ENCODE measurements around the gene CCND3. TPM values are rescaled to one million over a fixed set of nuclear protein-coding genes. Genes with fewer than 3 reads are reported as not detected.

Gene CCND3
- total and polyA plus RNA-seq, 2 of the 13 experiments (the other 11 are each of a cell fraction or from before 2014, with no cell fraction given): 4.3 to 7.2 TPM

- TF ChIP-seq LRRFIP1 (CRISPR knock-in tag; conservative IDR thresholded peaks at IDR 0.05) (no peak), SP2 (CRISPR knock-in tag; IDR thresholded peaks at IDR 0.05) (no peak; the same call in 1 of the 2 replicates), USF2 (IDR thresholded peaks at IDR 0.05; ENCODE audit: low read depth, low read length) (no peak), USF2 (CRISPR knock-in tag; IDR thresholded peaks at IDR 0.05; ENCODE audit: borderline replicate concordance) (no peak), GZF1 (CRISPR knock-in tag; IDR thresholded peaks at IDR 0.05) (no peak), ASH2L (IDR thresholded peaks at IDR 0.05; ENCODE audit: insufficient read length, low read depth, low read length) (peak; percentile 38), BCL3 (CRISPR knock-in tag; IDR thresholded peaks at IDR 0.05) (no peak; the same call in 1 of the 2 replicates), ZNF10 (CRISPR knock-in tag; IDR thresholded peaks at IDR 0.05; ENCODE audit: borderline replicate concordance, low read depth) (no peak), PHF21A (CRISPR knock-in tag; IDR thresholded peaks at IDR 0.05) (peak; percentile 58; the same call in 1 of the 2 replicates), KDM5B (CRISPR knock-in tag; IDR thresholded peaks at IDR 0.05; ENCODE audit: borderline replicate concordance) (peak; percentile 60; the same call in 1 of the 2 replicates), NFAT5 (CRISPR knock-in tag; IDR thresholded peaks at IDR 0.05) (peak; percentile 21; the same call in 1 of the 2 replicates), SP140L (CRISPR knock-in tag; IDR thresholded peaks at IDR 0.05; ENCODE audit: borderline replicate concordance) (no peak), KLF6 (CRISPR knock-in tag; IDR thresholded peaks at IDR 0.05) (peak; percentile 75; the same call in 1 of the 2 replicates), ZNF572 (CRISPR knock-in tag; IDR thresholded peaks at IDR 0.05) (no peak), GATAD1 (CRISPR knock-in tag; IDR thresholded peaks at IDR 0.05) (peak; percentile 47; the same call in 1 of the 2 replicates)
Measured at GRCh38 chr6:41941280-41942066, at the start of gene CCND3 (continued).
